BLaER1 (cell line): Measurements from ENCODE around the gene PCK2.
A peak's percentile ranks its signal among the peaks of the same experiment; 100 is the strongest.

ENCODE experiments used
- H3K27ac ChIP-seq: shearing (Covaris generic); formaldehyde crosslinking; 2 replicates; pipeline ENCODE4 v1.8.1; 2022
- H3K27me3 ChIP-seq: shearing (Covaris generic); formaldehyde crosslinking; 2 replicates; pipeline ENCODE4 v1.8.1; 2022
- H3K36me3 ChIP-seq: shearing (Covaris generic); formaldehyde crosslinking; 2 replicates; pipeline ENCODE4 v1.8.1; 2022
- H3K4me1 ChIP-seq: shearing (Covaris generic); formaldehyde crosslinking; 2 replicates; pipeline ENCODE4 v1.8.1; 2022
- H3K4me2 ChIP-seq: shearing (Covaris generic); formaldehyde crosslinking; 2 replicates; pipeline ENCODE4 v1.8.1; 2022
- H3K4me3 ChIP-seq: shearing (Covaris generic); formaldehyde crosslinking; 2 replicates; pipeline ENCODE4 v1.8.1; 2022
- H3K9ac ChIP-seq: shearing (Covaris generic); formaldehyde crosslinking; 2 replicates; pipeline ENCODE4 v1.8.1; 2022
- H3K9me3 ChIP-seq: shearing (Covaris generic); formaldehyde crosslinking; 2 replicates; pipeline ENCODE4 v1.8.1; 2022
- H4K20me1 ChIP-seq: shearing (Covaris generic); formaldehyde crosslinking; 2 replicates; pipeline ENCODE4 v1.8.1; 2022
- Cebpa-rat ChIP-seq: shearing (Covaris generic); IDR thresholded peaks from 2 replicates; pipeline ENCODE4 v1.8.1; 2022

The PCK2 gene

GRCh38 chr14:24114532-24115421, 20.7 kb downstream of the PCK2 start, which contains the start of the genes DCAF11 and NRL:
Gene DCAF11 (plus strand): TSS chr14:24114777. CDS start chr14:24115595, 818 bp downstream.
Gene NRL (minus strand): TSS chr14:24114949. CDS start chr14:24082848, 32,101 bp downstream.
- H3K9ac ChIP-seq, result peak within 1 kb of the TSS; percentile 87

GRCh38 chr14:24115422-24116127, 21.5 kb downstream of the PCK2 start:
- Histone ChIP-seq H3K4me1 (peaks cover 25% of the 10 kb centered on the region), H3K4me2 (peak overlapping the region; percentile 93), H3K9me3 (no peaks in the 10 kb centered on the region), H3K4me3 (peak overlapping the region; percentile 75), H3K27me3 (no peaks in the 10 kb centered on the region), H3K36me3 (peaks cover 45% of the 10 kb centered on the region), H3K27ac (peak overlapping the region; percentile 48; the same call in 1 of the 2 replicates), H4K20me1 (no peaks in the 10 kb centered on the region), H3K9ac (peak overlapping the region; percentile 87)
- no peak for TF ChIP-seq Cebpa-rat

More at GRCh38 chr14:24114532-24115421, 20.7 kb downstream of the PCK2 start, which contains the start of the genes DCAF11 and NRL:
- Histone ChIP-seq H3K9me3 (no peaks in the 10 kb centered on the region), H3K4me1 (peaks cover 32% of the 10 kb centered on the region), H3K4me2 (peak within 1 kb of the TSS; percentile 100), H4K20me1 (no peaks in the 10 kb centered on the region), H3K36me3 (peaks cover 37% of the 10 kb centered on the region), H3K4me3 (peak within 1 kb of the TSS; percentile 75), H3K27ac (peak within 1 kb of the TSS; percentile 95), H3K27me3 (no peaks in the 10 kb centered on the region)
- no peak for TF ChIP-seq Cebpa-rat

- Histone ChIP-seq H4K20me1 (no peaks in the 10 kb centered on the region), H3K9me3 (no peaks in the 10 kb centered on the region), H3K36me3 (peaks cover 52% of the 10 kb centered on the region), H3K4me3 (peak overlapping the region; percentile 75), H3K4me2 (peak overlapping the region; percentile 93), H3K27ac (no peak overlapping the region), H3K9ac (peak overlapping the region; percentile 87), H3K27me3 (no peaks in the 10 kb centered on the region), H3K4me1 (peaks cover 19% of the 10 kb centered on the region)
- TF ChIP-seq Cebpa-rat, result no peak
These were observed 22.2 kb downstream of the PCK2 start for GRCh38 chr14:24116128-24116814.

- no peak overlapping the region; the same call in 1 of the 2 replicates for H3K4me2 ChIP-seq
- H3K27me3 ChIP-seq, result no peaks in the 10 kb centered on the region
- no peaks in the 10 kb centered on the region for H4K20me1 ChIP-seq
- peaks cover 61% of the 10 kb centered on the region for H3K36me3 ChIP-seq
- H3K4me3 ChIP-seq, result no peak overlapping the region
- no peaks in the 10 kb centered on the region for H3K9me3 ChIP-seq
- peaks cover 19% of the 10 kb centered on the region for H3K4me1 ChIP-seq
- 0 out of 2 replicates have a peak overlapping the region, but pooled peaks have one; percentile 13 for H3K9ac ChIP-seq
- TF ChIP-seq Cebpa-rat, result no peak
- H3K27ac ChIP-seq, result no peak overlapping the region
These were observed 23.1 kb downstream of the PCK2 start for GRCh38 chr14:24117179-24117578.

- Histone ChIP-seq H3K27ac (no peak overlapping the region), H3K36me3 (peaks cover 86% of the 10 kb centered on the region), H3K9ac (no peak overlapping the region), H3K4me3 (no peak overlapping the region), H3K4me2 (no peak overlapping the region), H3K27me3 (no peaks in the 10 kb centered on the region), H3K4me1 (peaks cover 15% of the 10 kb centered on the region), H4K20me1 (no peaks in the 10 kb centered on the region), H3K9me3 (no peaks in the 10 kb centered on the region)
- no peak for TF ChIP-seq Cebpa-rat
These were observed 25.6 kb downstream of the PCK2 start for GRCh38 chr14:24119691-24120090.

- Histone ChIP-seq H3K27ac (no peak overlapping the region), H3K4me1 (peaks cover 15% of the 10 kb centered on the region), H4K20me1 (no peaks in the 10 kb centered on the region), H3K4me2 (no peak overlapping the region), H3K9me3 (no peaks in the 10 kb centered on the region), H3K27me3 (no peaks in the 10 kb centered on the region), H3K9ac (no peak overlapping the region), H3K4me3 (no peak overlapping the region), H3K36me3 (peaks cover 88% of the 10 kb centered on the region)
- TF ChIP-seq Cebpa-rat, result no peak
These were observed 27.1 kb downstream of the PCK2 start for GRCh38 chr14:24121210-24121609.

- H3K4me3 ChIP-seq, result no peak overlapping the region
- no peaks in the 10 kb centered on the region for H4K20me1 ChIP-seq
- no peak for TF ChIP-seq Cebpa-rat
- no peak overlapping the region for H3K9ac ChIP-seq
- no peak overlapping the region for H3K4me2 ChIP-seq
- H3K27ac ChIP-seq, result no peak overlapping the region
- no peaks in the 10 kb centered on the region for H3K9me3 ChIP-seq
- H3K4me1 ChIP-seq, result peaks cover 20% of the 10 kb centered on the region
- peaks cover 76% of the 10 kb centered on the region for H3K36me3 ChIP-seq
- no peaks in the 10 kb centered on the region for H3K27me3 ChIP-seq
These were observed 28.3 kb downstream of the PCK2 start for GRCh38 chr14:24122416-24122815.

- Histone ChIP-seq H3K4me1 (peaks cover 25% of the 10 kb centered on the region), H3K4me2 (no peak overlapping the region), H3K27ac (no peak overlapping the region), H3K4me3 (no peak overlapping the region), H3K36me3 (peaks cover 71% of the 10 kb centered on the region), H3K9me3 (no peaks in the 10 kb centered on the region), H3K9ac (no peak overlapping the region), H4K20me1 (no peaks in the 10 kb centered on the region), H3K27me3 (no peaks in the 10 kb centered on the region)
- no peak for TF ChIP-seq Cebpa-rat
These were observed 28.8 kb downstream of the PCK2 start for GRCh38 chr14:24122898-24123297.
